PC-3 (cell line): Measurements from ENCODE around the gene SHOX.
"Not testable (repeated sequence)": the region's sequence is repeated elsewhere in the genome, so short reads cannot be mapped to it uniquely, and the experiment has no call there.

ENCODE experiments used
- CTCF ChIP-seq: fragments of 300-600 bp; sonication (generic); conservative IDR thresholded peaks from 2 replicates; pipeline ENCODE4 v1.5.1; 2017; ENCODE audit warnings: antibody characterized with exemption, low read depth, mild to moderate bottlenecking, low read length
- EZH2phosphoT487 ChIP-seq: fragments of 300-600 bp; sonication (generic); IDR thresholded peaks from 2 replicates; pipeline ENCODE4 v1.6.1; 2018; ENCODE audit warnings: mild to moderate bottlenecking, antibody characterized with exemption, low read length, borderline replicate concordance

GRCh38 chrX:603029-603428 lies 27.6 kb upstream of the SHOX start:
- not testable (repeated sequence) for TF ChIP-seq CTCF, EZH2phosphoT487
